HCT116 (cell line): ENCODE results near the gene CLPTM1L. TPM values are rescaled to one million over a fixed set of nuclear protein-coding genes. Genes with fewer than 3 reads are reported as not detected.
A peak's percentile ranks its signal among the peaks of the same experiment; 100 is the strongest.

Experiments used
- ATAC-seq: fragments of 200-7000 bp; cut with Tn5 transposase; 2 replicates; pipeline ENCODE4 v1.9.1; 2020; ENCODE audit warnings: mild to moderate bottlenecking, moderate library complexity
- BruUV-seq: library from RNA; stranded (reverse); fragments of 400-500 nt; replicated peaks from 2 replicates; lab custom pipeline; 2021; lab: Mats Ljungman, UMichigan
- CTCF ChIA-PET: fragments of 300-600 bp; sonication (Branson Sonifier 250); formaldehyde crosslinking; loops from one replicate; lab custom pipeline; 2021; ENCODE audit warnings: antibody characterized with exemption; lab: Charles Lee
- POLR2A ChIA-PET: fragments of 300-600, 350-600 bp; sonication (Branson Sonifier 250); formaldehyde crosslinking; loops from one replicate; lab custom pipeline; 2021; ENCODE audit warnings: antibody characterized with exemption; lab: Charles Lee
- RAD21 ChIA-PET, 2 experiments: fragments of 300-600 bp; sonication (Branson Sonifier 250); formaldehyde crosslinking; loops; one replicate each; lab custom pipeline; 2023; ENCODE audit warnings: low total read pairs in 2 of 2; ENCODE audit not compliant: uncharacterized antibody in 2 of 2, unreplicated experiment in 2 of 2, low non-redundant PET in 1 of 2; lab: Charles Lee
- DNase-seq: peaks from one replicate; pipeline ENCODE4 v3.0.0-alpha.2; 2010; ENCODE audit warnings: low read depth, low spot score
- H2AFZ ChIP-seq: fragments of 200-600 bp; shearing (Covaris generic), sonication (generic); 2 replicates; pipeline ENCODE4 v1.6.1; 2017; ENCODE audit warnings: low read depth, mixed run types, mixed read lengths, antibody characterized with exemption, low read length; ENCODE audit not compliant: poor library complexity, severe bottlenecking
- H3K27ac ChIP-seq: 2 replicates; pipeline ENCODE4 v1.5.1; 2012; ENCODE audit warnings: low read depth, low read length
- H3K27me3 ChIP-seq: fragments of 200-600 bp; sonication (generic); 2 replicates; pipeline ENCODE4 v1.6.1; 2016; ENCODE audit warnings: mixed run types, low read length, mixed read lengths; ENCODE audit not compliant: insufficient read depth
- H3K36me3 ChIP-seq, 2 experiments: fragments of 200-500 bp in 1 of 2; fragments of 200-600 bp in 1 of 2; sonication (Bioruptor generic) in 1 of 2; sonication (generic) in 1 of 2; 2 replicates each; pipeline versions ENCODE4 v1.5.1 to v1.6.1; 2014 to 2016; ENCODE audit warnings: low read length in 2 of 2, inconsistent platforms in 1 of 2, mixed read lengths in 1 of 2, mixed run types in 1 of 2; ENCODE audit not compliant: insufficient read depth in 2 of 2, control insufficient read depth in 1 of 2
- H3K4me1 ChIP-seq, 2 experiments: fragments of 200-600 bp in 1 of 2; sonication (generic) in 1 of 2; 2 replicates each; pipeline versions ENCODE4 v1.5.1 to v1.6.1; 2012 to 2017; ENCODE audit warnings: low read length in 2 of 2, inconsistent platforms in 1 of 2, mild to moderate bottlenecking in 1 of 2, mixed read lengths in 1 of 2, mixed run types in 1 of 2, moderate library complexity in 1 of 2; ENCODE audit not compliant: insufficient read depth in 2 of 2, control insufficient read depth in 1 of 2
- H3K4me2 ChIP-seq: fragments of 200-600 bp; sonication (generic); 2 replicates; pipeline ENCODE4 v1.6.1; 2017; ENCODE audit warnings: mixed run types, low read length, mixed read lengths
- H3K4me3 ChIP-seq, 2 experiments: fragments of 200-600 bp in 1 of 2; sonication (generic) in 1 of 2; replicated peaks in 1 of 2; 2 replicates each; pipeline ENCODE4 v1.5.1; 2011 to 2016; ENCODE audit warnings: low read length in 2 of 2, control low read depth in 1 of 2, low read depth in 1 of 2, mild to moderate bottlenecking in 1 of 2, mixed read lengths in 1 of 2, mixed run types in 1 of 2
- H3K79me2 ChIP-seq: fragments of 200-600 bp; sonication (generic); 2 replicates; pipeline ENCODE4 v1.6.1; 2017; ENCODE audit warnings: mild to moderate bottlenecking, mixed run types, low read length, moderate library complexity, mixed read lengths; ENCODE audit not compliant: insufficient read depth
- H3K9ac ChIP-seq: fragments of 200-600 bp; sonication (generic); 2 replicates; pipeline ENCODE4 v1.6.1; 2016; ENCODE audit warnings: low read length, mixed read lengths
- H3K9me2 ChIP-seq: fragments of 200-600 bp; sonication (generic), shearing (Covaris generic); 2 replicates; pipeline ENCODE4 v1.6.1; 2017; ENCODE audit warnings: mixed run types, mild to moderate bottlenecking, moderate library complexity; ENCODE audit not compliant: insufficient read depth
- H3K9me3 ChIP-seq, 2 experiments: fragments of 200-500 bp in 1 of 2; fragments of 200-600 bp in 1 of 2; sonication (Bioruptor generic) in 1 of 2; sonication (generic) in 1 of 2; 2 replicates each; pipeline ENCODE4 v1.6.1; 2014 to 2017; ENCODE audit warnings: low read length in 2 of 2, mixed read lengths in 2 of 2, inconsistent platforms in 1 of 2, low read depth in 1 of 2, mild to moderate bottlenecking in 1 of 2, mixed run types in 1 of 2, moderate library complexity in 1 of 2; ENCODE audit not compliant: control insufficient read depth in 1 of 2, insufficient read depth in 1 of 2
- H4K20me1 ChIP-seq: fragments of 200-600 bp; sonication (generic), shearing (Covaris generic); 2 replicates; pipeline ENCODE4 v1.6.1; 2017; ENCODE audit warnings: mixed run types, mild to moderate bottlenecking, moderate library complexity; ENCODE audit not compliant: insufficient read depth
- CEBPB ChIP-seq: IDR thresholded peaks from 2 replicates; pipeline ENCODE4 v1.6.1; 2012; ENCODE audit warnings: low read depth
- EGR1 ChIP-seq: IDR thresholded peaks from 2 replicates; pipeline ENCODE4 v1.6.1; 2012; ENCODE audit warnings: low read depth
- ELF1 ChIP-seq: IDR thresholded peaks from 2 replicates; pipeline ENCODE4 v1.6.1; 2012; ENCODE audit warnings: low read depth, borderline replicate concordance
- FOSL1 ChIP-seq: IDR thresholded peaks from 2 replicates; pipeline ENCODE4 v1.6.1; 2012; ENCODE audit warnings: low read depth
- POLR2A ChIP-seq: IDR thresholded peaks from 2 replicates; pipeline ENCODE4 v1.7.0; 2011; ENCODE audit warnings: borderline replicate concordance; ENCODE audit not compliant: insufficient read depth, insufficient read length; ENCODE audit errors: extremely low read depth
- POLR2AphosphoS5 ChIP-seq: IDR thresholded peaks from 2 replicates; pipeline ENCODE4 v1.6.1; 2011; ENCODE audit warnings: mild to moderate bottlenecking, low read depth, low read length, moderate library complexity
- RAD21 ChIP-seq: IDR thresholded peaks from 2 replicates; pipeline ENCODE4 v1.6.1; 2012; ENCODE audit warnings: low read depth, mild to moderate bottlenecking
- SIN3A ChIP-seq: IDR thresholded peaks from 2 replicates; pipeline ENCODE4 v1.6.1; 2012; ENCODE audit warnings: low read depth
- SP1 ChIP-seq: IDR thresholded peaks from 2 replicates; pipeline ENCODE4 v1.6.1; 2012; ENCODE audit warnings: low read depth
- SRF ChIP-seq: IDR thresholded peaks from 2 replicates; pipeline ENCODE4 v1.6.1; 2012; ENCODE audit warnings: low read depth
- TCF7L2 ChIP-seq: IDR thresholded peaks from 2 replicates; pipeline ENCODE4 v1.7.0; 2011; ENCODE audit warnings: borderline replicate concordance, inconsistent platforms; ENCODE audit not compliant: insufficient read depth, insufficient read length; ENCODE audit errors: extremely low read depth
- ZFX ChIP-seq: fragments of 450-650 bp; IDR thresholded peaks from 2 replicates; pipeline ENCODE4 v1.6.1; 2017
- ZNF274 ChIP-seq: fragments of 200-500 bp; sonication (Bioruptor generic); IDR thresholded peaks from 2 replicates; pipeline ENCODE4 v1.6.1; 2014; ENCODE audit warnings: mild to moderate bottlenecking, low read depth, low read length, inconsistent platforms
- intact Hi-C: fragments of 100-400 bp; cut with micrococcal nuclease; formaldehyde crosslinking; loops from 2 replicates; pipeline ENCODE4 v1.10.0; 2022
- total RNA-seq: library from RNA; stranded (reverse); gene quantifications from one replicate; pipeline ENCODE4 v1.2.1, GENCODE V29; 2021; ENCODE audit not compliant: unreplicated experiment
- TF ChIP-seq, protein P1 (sequence below): IDR thresholded peaks from 2 replicates; pipeline ENCODE4 v1.6.1; 2012; ENCODE audit warnings: low read depth
- TF ChIP-seq, protein P2 (sequence below): IDR thresholded peaks from 2 replicates; pipeline ENCODE4 v1.6.1; 2012
- TF ChIP-seq, protein P3 (sequence below), 3 experiments: fragments of 200-600 bp in 1 of 3; sonication (generic) in 1 of 3; IDR thresholded peaks in 2 of 3; conservative IDR thresholded peaks in 1 of 3; 2 replicates each; pipeline ENCODE4 v1.5.1; 2012 to 2017; ENCODE audit warnings: low read depth in 2 of 3, low read length in 2 of 3, antibody characterized with exemption in 1 of 3, borderline replicate concordance in 1 of 3, control low read depth in 1 of 3, mild to moderate bottlenecking in 1 of 3, mixed read lengths in 1 of 3, mixed run types in 1 of 3, moderate library complexity in 1 of 3; ENCODE audit not compliant: insufficient read depth in 1 of 3
- TF ChIP-seq, protein P4 (sequence below): IDR thresholded peaks from 2 replicates; pipeline ENCODE4 v1.6.1; 2011; ENCODE audit warnings: mild to moderate bottlenecking, low read length, moderate library complexity; ENCODE audit not compliant: insufficient replicate concordance; ENCODE audit errors: extremely low read depth
- TF ChIP-seq, protein P5 (sequence below): IDR thresholded peaks from 2 replicates; pipeline ENCODE4 v1.6.1; 2012

The CLPTM1L gene
- total RNA-seq, 1 experiment from 2014 or later: 98.4 TPM

DNA sequence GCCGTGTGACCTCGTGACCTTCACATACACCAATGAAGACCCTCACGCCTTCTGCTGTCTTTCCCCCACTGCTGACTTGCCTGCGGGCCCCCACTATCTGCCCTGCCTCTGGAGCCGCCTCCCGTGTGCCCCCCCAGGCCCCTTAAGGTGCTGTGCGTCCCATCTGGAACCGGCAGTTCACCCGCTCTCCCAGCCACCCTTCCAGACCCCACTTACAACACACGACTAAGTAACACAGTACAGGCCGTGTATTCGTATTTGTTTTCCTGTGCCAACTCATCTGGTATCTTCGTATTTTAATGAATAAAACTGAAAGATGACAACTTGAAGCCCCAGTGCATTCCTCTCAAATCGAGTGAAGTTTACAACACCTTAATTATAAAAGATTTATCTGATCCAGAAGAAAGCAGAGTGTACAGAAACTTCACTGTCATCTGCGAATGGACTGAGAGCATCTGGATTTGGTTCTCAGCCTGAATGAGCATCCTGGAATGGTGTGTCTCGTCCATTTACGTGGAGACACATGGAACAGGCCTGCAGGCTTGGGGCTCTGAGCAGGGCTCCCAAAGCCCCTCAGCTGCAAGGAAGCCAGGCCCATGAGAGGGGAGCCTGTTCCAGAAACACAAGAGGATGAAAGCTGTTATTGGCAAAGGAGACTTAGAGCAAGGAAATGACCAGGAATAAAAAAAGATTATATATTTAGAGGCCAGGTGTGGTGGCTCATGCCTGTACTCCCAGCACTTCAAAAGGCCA is 28.1 kb downstream of the CLPTM1L start:
- ChIA-PET POLR2A (no interaction called here), CTCF (no interaction called here), RAD21 (no interaction called here)
- Histone ChIP-seq H2AFZ (no peak overlapping the region), H4K20me1 (no peaks in the 10 kb centered on the region), H3K9me2 (no peaks in the 10 kb centered on the region), H3K27ac (peak overlapping the region; percentile 43; the same call in 1 of the 2 replicates), H3K4me2 (peak overlapping the region; percentile 76), H3K9me3 (no peaks in the 10 kb centered on the region), H3K9ac (peak overlapping the region; percentile 20; the same call in 1 of the 2 replicates), H3K27me3 (no peaks in the 10 kb centered on the region), H3K36me3 (peaks cover 7 to 9% of the 10 kb centered on the region in 2 experiments; a peak in 3 of 4 replicates), H3K4me3 (peak overlapping the region in 1 of 2 experiments; percentile 35; a peak in 2 of 4 replicates), H3K4me1 (peaks cover 16 to 22% of the 10 kb centered on the region in 2 experiments), H3K79me2 (no peaks in the 10 kb centered on the region)
- DNase-seq: no peak
- BruUV-seq: TSS peak; percentile 22
- peak; percentile 20; the same call in 1 of the 2 replicates for ATAC-seq
- intact Hi-C loops: no loop called here
- TF ChIP-seq, protein P1, sequence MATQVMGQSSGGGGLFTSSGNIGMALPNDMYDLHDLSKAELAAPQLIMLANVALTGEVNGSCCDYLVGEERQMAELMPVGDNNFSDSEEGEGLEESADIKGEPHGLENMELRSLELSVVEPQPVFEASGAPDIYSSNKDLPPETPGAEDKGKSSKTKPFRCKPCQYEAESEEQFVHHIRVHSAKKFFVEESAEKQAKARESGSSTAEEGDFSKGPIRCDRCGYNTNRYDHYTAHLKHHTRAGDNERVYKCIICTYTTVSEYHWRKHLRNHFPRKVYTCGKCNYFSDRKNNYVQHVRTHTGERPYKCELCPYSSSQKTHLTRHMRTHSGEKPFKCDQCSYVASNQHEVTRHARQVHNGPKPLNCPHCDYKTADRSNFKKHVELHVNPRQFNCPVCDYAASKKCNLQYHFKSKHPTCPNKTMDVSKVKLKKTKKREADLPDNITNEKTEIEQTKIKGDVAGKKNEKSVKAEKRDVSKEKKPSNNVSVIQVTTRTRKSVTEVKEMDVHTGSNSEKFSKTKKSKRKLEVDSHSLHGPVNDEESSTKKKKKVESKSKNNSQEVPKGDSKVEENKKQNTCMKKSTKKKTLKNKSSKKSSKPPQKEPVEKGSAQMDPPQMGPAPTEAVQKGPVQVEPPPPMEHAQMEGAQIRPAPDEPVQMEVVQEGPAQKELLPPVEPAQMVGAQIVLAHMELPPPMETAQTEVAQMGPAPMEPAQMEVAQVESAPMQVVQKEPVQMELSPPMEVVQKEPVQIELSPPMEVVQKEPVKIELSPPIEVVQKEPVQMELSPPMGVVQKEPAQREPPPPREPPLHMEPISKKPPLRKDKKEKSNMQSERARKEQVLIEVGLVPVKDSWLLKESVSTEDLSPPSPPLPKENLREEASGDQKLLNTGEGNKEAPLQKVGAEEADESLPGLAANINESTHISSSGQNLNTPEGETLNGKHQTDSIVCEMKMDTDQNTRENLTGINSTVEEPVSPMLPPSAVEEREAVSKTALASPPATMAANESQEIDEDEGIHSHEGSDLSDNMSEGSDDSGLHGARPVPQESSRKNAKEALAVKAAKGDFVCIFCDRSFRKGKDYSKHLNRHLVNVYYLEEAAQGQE: no peak
- TF ChIP-seq SRF (no peak), ZNF274 (no peak), EGR1 (no peak), ELF1 (no peak), RAD21 (no peak), POLR2AphosphoS5 (no peak), SP1 (no peak), POLR2A (no peak), CEBPB (no peak), ZFX (no peak), FOSL1 (no peak), SIN3A (no peak), TCF7L2 (no peak)
- TF ChIP-seq, protein P2, sequence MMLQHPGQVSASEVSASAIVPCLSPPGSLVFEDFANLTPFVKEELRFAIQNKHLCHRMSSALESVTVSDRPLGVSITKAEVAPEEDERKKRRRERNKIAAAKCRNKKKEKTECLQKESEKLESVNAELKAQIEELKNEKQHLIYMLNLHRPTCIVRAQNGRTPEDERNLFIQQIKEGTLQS: no peak
- TF ChIP-seq, protein P3, sequence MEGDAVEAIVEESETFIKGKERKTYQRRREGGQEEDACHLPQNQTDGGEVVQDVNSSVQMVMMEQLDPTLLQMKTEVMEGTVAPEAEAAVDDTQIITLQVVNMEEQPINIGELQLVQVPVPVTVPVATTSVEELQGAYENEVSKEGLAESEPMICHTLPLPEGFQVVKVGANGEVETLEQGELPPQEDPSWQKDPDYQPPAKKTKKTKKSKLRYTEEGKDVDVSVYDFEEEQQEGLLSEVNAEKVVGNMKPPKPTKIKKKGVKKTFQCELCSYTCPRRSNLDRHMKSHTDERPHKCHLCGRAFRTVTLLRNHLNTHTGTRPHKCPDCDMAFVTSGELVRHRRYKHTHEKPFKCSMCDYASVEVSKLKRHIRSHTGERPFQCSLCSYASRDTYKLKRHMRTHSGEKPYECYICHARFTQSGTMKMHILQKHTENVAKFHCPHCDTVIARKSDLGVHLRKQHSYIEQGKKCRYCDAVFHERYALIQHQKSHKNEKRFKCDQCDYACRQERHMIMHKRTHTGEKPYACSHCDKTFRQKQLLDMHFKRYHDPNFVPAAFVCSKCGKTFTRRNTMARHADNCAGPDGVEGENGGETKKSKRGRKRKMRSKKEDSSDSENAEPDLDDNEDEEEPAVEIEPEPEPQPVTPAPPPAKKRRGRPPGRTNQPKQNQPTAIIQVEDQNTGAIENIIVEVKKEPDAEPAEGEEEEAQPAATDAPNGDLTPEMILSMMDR (IDR thresholded peaks at IDR 0.05 in 2 of 3, conservative IDR thresholded peaks at IDR 0.05 in 1 of 3; ENCODE audit: borderline replicate concordance in 1 of 3, insufficient read depth in 1 of 3, low read depth in 2 of 3, low read length in 2 of 3): no peak
- TF ChIP-seq, protein P4, sequence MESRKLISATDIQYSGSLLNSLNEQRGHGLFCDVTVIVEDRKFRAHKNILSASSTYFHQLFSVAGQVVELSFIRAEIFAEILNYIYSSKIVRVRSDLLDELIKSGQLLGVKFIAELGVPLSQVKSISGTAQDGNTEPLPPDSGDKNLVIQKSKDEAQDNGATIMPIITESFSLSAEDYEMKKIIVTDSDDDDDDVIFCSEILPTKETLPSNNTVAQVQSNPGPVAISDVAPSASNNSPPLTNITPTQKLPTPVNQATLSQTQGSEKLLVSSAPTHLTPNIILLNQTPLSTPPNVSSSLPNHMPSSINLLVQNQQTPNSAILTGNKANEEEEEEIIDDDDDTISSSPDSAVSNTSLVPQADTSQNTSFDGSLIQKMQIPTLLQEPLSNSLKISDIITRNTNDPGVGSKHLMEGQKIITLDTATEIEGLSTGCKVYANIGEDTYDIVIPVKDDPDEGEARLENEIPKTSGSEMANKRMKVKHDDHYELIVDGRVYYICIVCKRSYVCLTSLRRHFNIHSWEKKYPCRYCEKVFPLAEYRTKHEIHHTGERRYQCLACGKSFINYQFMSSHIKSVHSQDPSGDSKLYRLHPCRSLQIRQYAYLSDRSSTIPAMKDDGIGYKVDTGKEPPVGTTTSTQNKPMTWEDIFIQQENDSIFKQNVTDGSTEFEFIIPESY: no peak
- TF ChIP-seq, protein P5, sequence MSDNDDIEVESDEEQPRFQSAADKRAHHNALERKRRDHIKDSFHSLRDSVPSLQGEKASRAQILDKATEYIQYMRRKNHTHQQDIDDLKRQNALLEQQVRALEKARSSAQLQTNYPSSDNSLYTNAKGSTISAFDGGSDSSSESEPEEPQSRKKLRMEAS: no peak
